ENCODE results near the gene GSDME.

GSDME gene

DNA sequence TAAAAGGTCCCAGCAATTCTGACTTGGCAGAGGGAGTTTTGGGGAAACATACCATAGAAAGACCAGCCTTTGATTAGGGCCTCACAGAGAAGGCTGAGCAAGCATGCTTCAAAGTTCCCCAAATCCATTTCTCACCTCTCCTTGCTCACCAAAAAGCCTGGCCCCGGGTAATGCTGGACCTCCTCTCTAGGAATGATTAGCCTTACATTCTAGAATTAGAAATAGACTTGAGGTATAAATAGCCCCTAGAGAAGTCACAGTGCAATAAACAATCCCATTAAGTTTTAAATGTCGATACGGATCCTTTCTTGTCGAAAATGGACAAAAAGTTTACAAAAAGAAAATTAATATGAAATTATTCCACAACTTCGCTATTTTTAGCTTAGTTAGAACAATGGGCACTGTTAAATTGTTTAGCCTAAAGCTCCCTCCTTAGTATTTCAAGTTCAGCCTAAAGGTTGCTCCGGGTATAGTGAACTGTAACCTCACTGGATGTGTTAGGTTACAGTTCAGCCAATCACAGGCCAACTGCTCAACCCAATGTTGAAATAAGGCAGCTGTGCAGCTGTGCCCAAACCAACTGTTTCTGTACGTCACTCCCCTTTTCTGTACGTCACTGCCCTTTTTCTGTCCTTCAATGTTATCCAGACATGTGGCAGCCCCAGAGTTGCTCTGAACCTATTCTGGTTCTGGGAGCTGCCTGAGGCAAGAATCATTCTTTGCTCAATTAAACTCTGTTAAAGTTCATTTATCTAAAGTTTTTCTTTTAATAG lies 7.9 kb upstream of the GSDME start:
- TF ChIP-seq IKZF3 (tag by site-specific recombination; IDR thresholded peaks at IDR 0.05), result no peak
- TF ChIP-seq, protein P1, sequence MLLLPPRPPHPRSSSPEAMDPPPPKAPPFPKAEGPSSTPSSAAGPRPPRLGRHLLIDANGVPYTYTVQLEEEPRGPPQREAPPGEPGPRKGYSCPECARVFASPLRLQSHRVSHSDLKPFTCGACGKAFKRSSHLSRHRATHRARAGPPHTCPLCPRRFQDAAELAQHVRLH (tag by site-specific recombination; IDR thresholded peaks at IDR 0.05), result no peak
- no peaks in the 10 kb centered on the region for H3K36me3 ChIP-seq (ENCODE audit: control insufficient read depth in 2 of 2, insufficient read depth in 1 of 2, low read length in 2 of 2)
- H3K9me3 ChIP-seq (ENCODE audit: control insufficient read depth, insufficient read depth, low read depth, low read length), result no peaks in the 10 kb centered on the region
- ChIA-PET CTCF (interaction anchor here (0.6 to 2.1 kb wide), 5 partner anchors 8 to 333 kb away, joined by 3 to 10 read pairs (median 3); no protein-coding TSS in a partner anchor), POLR2A (interaction anchor here (1.8 kb wide), 1 partner anchor 360 kb away, joined by 5 read pairs; the partner anchor contains the start of gene CYCS)
- H3K4me3 ChIP-seq (ENCODE audit: low read depth, low read length), result no peak overlapping the region
- no peaks in the 10 kb centered on the region for H3K4me1 ChIP-seq (ENCODE audit: control insufficient read depth, insufficient read depth, low read length)
- no peak overlapping the region for H3K27ac ChIP-seq (ENCODE audit: extremely low read depth, low read depth, low read length)

GRCh38 chr7:24764011-24764410 lies 6.7 kb upstream of the GSDME start:
- CTCF ChIA-PET, result interaction anchor here (0.7 to 2.1 kb wide), 4 partner anchors 49 to 334 kb away, joined by 3 to 10 read pairs (median 4); no protein-coding TSS in a partner anchor
- TF ChIP-seq ZNF138 (tag by site-specific recombination; IDR thresholded peaks at IDR 0.05; ENCODE audit: borderline replicate concordance), result no peak
- no peak for TF ChIP-seq MEIS1 (CRISPR knock-in tag; IDR thresholded peaks at IDR 0.05; ENCODE audit: borderline replicate concordance)
- no peaks in the 10 kb centered on the region for H3K9me3 ChIP-seq (ENCODE audit: control insufficient read depth, insufficient read depth, low read depth, low read length)
- POLR2A ChIA-PET, result interaction anchor here (1.8 kb wide), 1 partner anchor 361 kb away, joined by 5 read pairs; the partner anchor contains the start of gene CYCS
- H3K4me1 ChIP-seq (ENCODE audit: control insufficient read depth, insufficient read depth, low read length), result no peaks in the 10 kb centered on the region
- H3K27ac ChIP-seq (ENCODE audit: extremely low read depth, low read depth, low read length), result no peak overlapping the region
- no peak overlapping the region for H3K4me3 ChIP-seq (ENCODE audit: low read depth, low read length)
- H3K36me3 ChIP-seq (ENCODE audit: control insufficient read depth in 2 of 2, insufficient read depth in 1 of 2, low read length in 2 of 2), result no peaks in the 10 kb centered on the region

GRCh38 chr7:24763303-24763901 lies 6.1 kb upstream of the GSDME start:
- CTCF ChIA-PET, result interaction anchor here (1.2 kb wide), 1 partner anchor 330 kb away, joined by 4 read pairs; no protein-coding TSS in a partner anchor
- no peak for TF ChIP-seq ZNF544 (tag by site-specific recombination; IDR thresholded peaks at IDR 0.05)
- TF ChIP-seq ZNF843 (tag by site-specific recombination; IDR thresholded peaks at IDR 0.05), result no peak
- no peak for TF ChIP-seq ZSCAN16 (tag by site-specific recombination; IDR thresholded peaks at IDR 0.05)
- no peak for TF ChIP-seq ZNF362 (tag by site-specific recombination; IDR thresholded peaks at IDR 0.05)
- TF ChIP-seq ZXDB (tag by site-specific recombination; IDR thresholded peaks at IDR 0.05), result no peak
- TF ChIP-seq ZNF221 (tag by site-specific recombination; IDR thresholded peaks at IDR 0.05; ENCODE audit: borderline replicate concordance), result no peak
- TF ChIP-seq ZNF214 (tag by site-specific recombination; IDR thresholded peaks at IDR 0.05; ENCODE audit: borderline replicate concordance), result no peak
- POLR2A ChIA-PET, result interaction anchor here (1.8 kb wide), 1 partner anchor 362 kb away, joined by 5 read pairs; the partner anchor contains the start of gene CYCS
- Histone ChIP-seq H3K36me3 (ENCODE audit: control insufficient read depth in 2 of 2, insufficient read depth in 1 of 2, low read length in 2 of 2) (no peaks in the 10 kb centered on the region), H3K27ac (ENCODE audit: extremely low read depth, low read depth, low read length) (no peak overlapping the region), H3K4me3 (ENCODE audit: low read depth, low read length) (no peak overlapping the region), H3K9me3 (ENCODE audit: control insufficient read depth, insufficient read depth, low read depth, low read length) (no peaks in the 10 kb centered on the region), H3K4me1 (ENCODE audit: control insufficient read depth, insufficient read depth, low read length) (no peaks in the 10 kb centered on the region)

- no peaks in the 10 kb centered on the region for H3K4me1 ChIP-seq (ENCODE audit: control insufficient read depth, insufficient read depth, low read length)
- no peaks in the 10 kb centered on the region for H3K36me3 ChIP-seq (ENCODE audit: control insufficient read depth in 2 of 2, insufficient read depth in 1 of 2, low read length in 2 of 2)
- no peak overlapping the region for H3K27ac ChIP-seq (ENCODE audit: extremely low read depth, low read depth, low read length)
- ChIA-PET CTCF (interaction anchor here (0.5 to 0.6 kb wide), 2 partner anchors 49 to 1501 kb away, joined by 3 to 4 read pairs; no protein-coding TSS in a partner anchor), POLR2A (no interaction called here)
- no peak for TF ChIP-seq ZNF664 (tag by site-specific recombination; IDR thresholded peaks at IDR 0.05)
- H3K4me3 ChIP-seq (ENCODE audit: low read depth, low read length), result no peak overlapping the region
- no peaks in the 10 kb centered on the region for H3K9me3 ChIP-seq (ENCODE audit: control insufficient read depth, insufficient read depth, low read depth, low read length)
These were observed 5.5 kb upstream of the GSDME start for GRCh38 chr7:24762771-24763170.

All from HEK293 (cell line).